ENCODE data around the gene CDK15.

DNA sequence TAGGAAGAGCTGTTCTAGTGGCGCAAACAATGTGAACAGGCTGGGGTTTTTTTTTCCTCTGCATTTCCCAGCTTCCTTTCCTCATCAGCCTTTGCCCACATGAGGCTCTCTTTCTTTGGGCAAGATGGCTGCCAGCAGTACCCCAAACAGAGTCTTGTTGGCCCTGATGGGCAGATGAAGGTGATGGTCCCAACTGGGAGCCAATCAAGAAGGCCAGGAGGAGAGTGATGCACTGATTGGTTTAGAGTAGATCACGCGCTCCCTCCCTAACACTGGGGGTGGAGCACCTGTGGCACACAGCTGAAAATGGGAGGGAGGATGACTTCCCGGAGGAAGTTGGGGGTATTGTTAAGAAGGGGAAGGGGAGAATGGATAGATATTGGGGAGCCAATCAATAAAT is 131.0 kb downstream of the CDK15 start:
- TF ChIP-seq, protein P1, sequence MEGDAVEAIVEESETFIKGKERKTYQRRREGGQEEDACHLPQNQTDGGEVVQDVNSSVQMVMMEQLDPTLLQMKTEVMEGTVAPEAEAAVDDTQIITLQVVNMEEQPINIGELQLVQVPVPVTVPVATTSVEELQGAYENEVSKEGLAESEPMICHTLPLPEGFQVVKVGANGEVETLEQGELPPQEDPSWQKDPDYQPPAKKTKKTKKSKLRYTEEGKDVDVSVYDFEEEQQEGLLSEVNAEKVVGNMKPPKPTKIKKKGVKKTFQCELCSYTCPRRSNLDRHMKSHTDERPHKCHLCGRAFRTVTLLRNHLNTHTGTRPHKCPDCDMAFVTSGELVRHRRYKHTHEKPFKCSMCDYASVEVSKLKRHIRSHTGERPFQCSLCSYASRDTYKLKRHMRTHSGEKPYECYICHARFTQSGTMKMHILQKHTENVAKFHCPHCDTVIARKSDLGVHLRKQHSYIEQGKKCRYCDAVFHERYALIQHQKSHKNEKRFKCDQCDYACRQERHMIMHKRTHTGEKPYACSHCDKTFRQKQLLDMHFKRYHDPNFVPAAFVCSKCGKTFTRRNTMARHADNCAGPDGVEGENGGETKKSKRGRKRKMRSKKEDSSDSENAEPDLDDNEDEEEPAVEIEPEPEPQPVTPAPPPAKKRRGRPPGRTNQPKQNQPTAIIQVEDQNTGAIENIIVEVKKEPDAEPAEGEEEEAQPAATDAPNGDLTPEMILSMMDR (IDR thresholded peaks at IDR 0.05): no peak
- no peak for TF ChIP-seq EZH2 (IDR thresholded peaks at IDR 0.05; ENCODE audit: borderline replicate concordance, insufficient read depth, low read depth, low read length, poor library complexity, severe bottlenecking)

Measured in B cell (primary cell).